Kasumi-1 (cell line): Measurements from ENCODE around the gene CNTRL.
"Not testable (repeated sequence)": the region's sequence is repeated elsewhere in the genome, so short reads cannot be mapped to it uniquely, and the experiment has no call there.

Experiments
- DNase-seq, 2 experiments: peaks; one replicate each; lab custom pipeline; 2025; lab: John Stamatoyannopoulos, UW

CNTRL gene

GRCh38 chr9:121133104-121133816 lies 58.5 kb downstream of the CNTRL start:
- no peak for DNase-seq

GRCh38 chr9:121135642-121136041 lies 60.9 kb downstream of the CNTRL start:
- no peak for DNase-seq

GRCh38 chr9:121138561-121138960 lies 63.8 kb downstream of the CNTRL start:
- DNase-seq: no peak

- no peak for DNase-seq
Observed at GRCh38 chr9:121138973-121139372, 64.2 kb downstream of the CNTRL start.

GRCh38 chr9:121140162-121140561 lies 65.4 kb downstream of the CNTRL start:
- no peak for DNase-seq

GRCh38 chr9:121141306-121141705 lies 66.6 kb downstream of the CNTRL start:
- DNase-seq: no peak

- DNase-seq: no peak
Observed at GRCh38 chr9:121141706-121142105, 67.0 kb downstream of the CNTRL start.

- no peak for DNase-seq
Observed at GRCh38 chr9:121143771-121144170, 69.0 kb downstream of the CNTRL start.

GRCh38 chr9:121144482-121144881 lies 69.7 kb downstream of the CNTRL start:
- DNase-seq: no peak

GRCh38 chr9:121150188-121150587 lies 75.4 kb downstream of the CNTRL start:
- no peak for DNase-seq

- DNase-seq: no peak
Observed at GRCh38 chr9:121153642-121154041, 78.9 kb downstream of the CNTRL start.

GRCh38 chr9:121154782-121155181 lies 80.0 kb downstream of the CNTRL start:
- DNase-seq: no peak

GRCh38 chr9:121156263-121156731 lies 81.5 kb downstream of the CNTRL start:
- DNase-seq: no peak

- no peak for DNase-seq
Observed at GRCh38 chr9:121157939-121158338, 83.2 kb downstream of the CNTRL start.

GRCh38 chr9:121160025-121160424 lies 85.3 kb downstream of the CNTRL start:
- peak; percentile 71 to 83 for DNase-seq

GRCh38 chr9:121168052-121168451 lies 93.3 kb downstream of the CNTRL start:
- DNase-seq: no peak

- peak; percentile 18 to 66 for DNase-seq
Observed at GRCh38 chr9:121169094-121169601, 94.4 kb downstream of the CNTRL start.

- DNase-seq: no peak
Observed at GRCh38 chr9:121171236-121171635, 96.5 kb downstream of the CNTRL start.

- no peak for DNase-seq
Observed at GRCh38 chr9:121172726-121173487, 98.2 kb downstream of the CNTRL start.

GRCh38 chr9:121173501-121173900 lies 98.7 kb downstream of the CNTRL start:
- DNase-seq: no peak

GRCh38 chr9:121178676-121179372 lies 104.1 kb downstream of the CNTRL start:
- no peak for DNase-seq

- DNase-seq: not testable (repeated sequence)
Observed at GRCh38 chr9:121179373-121179721, 104.6 kb downstream of the CNTRL start.
